ENCODE data around the gene PET100.
A peak's percentile ranks its signal among the peaks of the same experiment; 100 is the strongest.

PET100 gene

DNA sequence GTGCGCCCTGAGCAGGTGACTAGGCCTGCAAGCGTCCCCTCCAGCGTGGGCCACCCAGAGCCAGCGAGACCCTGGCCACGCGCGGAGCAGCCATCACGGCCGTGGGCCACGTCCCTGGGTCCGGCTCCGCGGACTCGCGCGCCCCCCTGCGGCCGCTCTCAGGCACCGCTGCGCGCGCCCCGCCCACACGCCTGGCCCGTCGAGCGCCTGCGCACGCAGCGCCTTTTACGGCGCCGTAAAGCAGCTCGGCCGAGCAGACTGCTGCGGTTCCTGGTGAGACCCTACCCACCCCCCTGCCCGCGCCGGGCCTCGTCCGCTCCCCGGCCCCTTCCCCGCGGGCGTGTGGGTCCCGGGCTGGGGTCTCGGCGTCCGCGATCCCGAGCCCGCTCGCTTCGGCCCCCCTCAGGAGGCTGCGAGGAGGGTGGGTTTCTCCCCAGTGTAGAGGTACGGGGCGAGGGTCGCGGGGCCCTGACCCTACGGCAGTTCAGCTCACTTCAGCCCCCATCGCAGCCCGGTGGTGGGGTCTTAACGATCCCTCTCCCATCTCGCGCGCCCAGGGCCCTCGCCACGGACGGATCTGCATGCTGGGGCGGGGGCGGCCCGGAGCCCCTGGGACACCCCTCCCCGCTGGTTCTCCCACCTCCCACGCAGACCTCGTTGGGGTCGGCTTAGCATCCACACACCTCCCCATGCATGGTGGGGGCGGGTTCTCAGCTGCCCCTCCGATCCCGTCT lies 51.2 kb downstream of the PET100 start, which contains the start of gene TRAPPC5:
TRAPPC5 (plus strand) TSS at position 228 of the 734 bp plus-strand sequence. CDS start 1,421 bp downstream, outside the sequence.
- DNase-seq: peak; percentile 37 to 54
